GM19324 (cell line): ENCODE measurements around the gene EEF2K.
A peak's percentile ranks its signal among the peaks of the same experiment; 100 is the strongest.
"Not testable (repeated sequence)": the region's sequence is repeated elsewhere in the genome, so short reads cannot be mapped to it uniquely, and the experiment has no call there.

Experiments used
- ATAC-seq: cut with Tn5 transposase; IDR thresholded peaks from one replicate; pipeline ENCODE4 v1.9.1; 2021; ENCODE audit warnings: mild to moderate bottlenecking, moderate library complexity; ENCODE audit not compliant: unreplicated experiment, low FRiP score

The EEF2K gene

GRCh38 chr16:22189473-22190080 is 16.5 kb upstream of the EEF2K start:
- no peak for ATAC-seq

GRCh38 chr16:22190081-22190775 is 15.8 kb upstream of the EEF2K start:
- ATAC-seq, result peak; percentile 75

GRCh38 chr16:22190776-22191531 is 15.1 kb upstream of the EEF2K start:
- peak; percentile 53 for ATAC-seq

- no peak for ATAC-seq
These were observed 14.4 kb upstream of the EEF2K start for GRCh38 chr16:22191532-22192260.

GRCh38 chr16:22192261-22193062 is 13.6 kb upstream of the EEF2K start:
- ATAC-seq, result no peak

GRCh38 chr16:22193063-22193411 is 13.0 kb upstream of the EEF2K start:
- ATAC-seq, result no peak

- ATAC-seq, result no peak
These were observed 11.2 kb upstream of the EEF2K start for GRCh38 chr16:22194707-22195444.

- no peak for ATAC-seq
These were observed 10.7 kb upstream of the EEF2K start for GRCh38 chr16:22195445-22195694.

GRCh38 chr16:22195695-22196558 is 10.2 kb upstream of the EEF2K start:
- ATAC-seq, result no peak

- ATAC-seq, result not testable (repeated sequence)
These were observed 9.4 kb upstream of the EEF2K start for GRCh38 chr16:22196559-22197168.

GRCh38 chr16:22198547-22199293 is 7.4 kb upstream of the EEF2K start:
- no peak for ATAC-seq

GRCh38 chr16:22202261-22202637 is 3.8 kb upstream of the EEF2K start:
- no peak for ATAC-seq

- ATAC-seq, result no peak
These were observed 3.0 kb upstream of the EEF2K start for GRCh38 chr16:22203091-22203490.

GRCh38 chr16:22204091-22204655 is 1.9 kb upstream of the EEF2K start:
- no peak for ATAC-seq

- no peak for ATAC-seq
These were observed 483 bp upstream of the EEF2K start for GRCh38 chr16:22205577-22206012.

GRCh38 chr16:22206842-22207714 is 1.0 kb downstream of the EEF2K start:
- peak; percentile 37 for ATAC-seq
